Adrenal gland (tissue), 12 donors: Measurements from ENCODE around the gene SV2A. TPM values are rescaled to one million over a fixed set of nuclear protein-coding genes. Genes with fewer than 3 reads are reported as not detected.
"Not testable (repeated sequence)": the region's sequence is repeated elsewhere in the genome, so short reads cannot be mapped to it uniquely, and the experiment has no call there.

Source experiments
- DNase-seq, 7 donors: peaks; one replicate each; pipeline ENCODE4 v3.0.0-alpha.2; 2019 to 2020
- H3K27ac ChIP-seq, 5 donors: fragments of 200-600 bp; sonication (generic) in 4 of 5; 1 replicate in 3 of 5; 2 replicates in 2 of 5; pipeline versions ENCODE4 v1.5.1 to v1.8.0; 2016 to 2020; ENCODE audit warnings: mild to moderate bottlenecking in 1 of 5
- H3K27me3 ChIP-seq: fragments of 200-600 bp; 2 replicates; pipeline ENCODE4 v1.8.0; 2021
- H3K36me3 ChIP-seq, 2 donors: fragments of 200-600 bp; replicated peaks in 1 of 2; 1 replicate in 1 of 2; 2 replicates in 1 of 2; pipeline versions ENCODE4 v1.5.1 to v1.8.0; 2018 to 2022
- H3K4me1 ChIP-seq, 2 donors: fragments of 200-600 bp; replicated peaks in 1 of 2; 1 replicate in 1 of 2; 2 replicates in 1 of 2; pipeline versions ENCODE4 v1.5.1 to v1.8.0; 2018 to 2021
- H3K4me3 ChIP-seq, 4 donors: fragments of 200-600 bp; sonication (generic) in 3 of 4; one replicate each; pipeline ENCODE4 v1.5.1; 2016 to 2018
- H3K9me3 ChIP-seq, 3 donors: fragments of 200-600 bp; sonication (generic) in 1 of 3; replicated peaks in 1 of 3; 1 replicate in 2 of 3; 2 replicates in 1 of 3; pipeline versions ENCODE4 v1.5.1 to v1.8.0; 2016 to 2021
- CTCF ChIP-seq, 6 experiments: fragments of 450-650 bp in 4 of 6; fragments of 200-600 bp in 2 of 6; sonication (generic) in 1 of 6; IDR thresholded peaks; 1 replicate in 5 of 6; 2 replicates in 1 of 6; pipeline versions ENCODE4 v1.5.1 to v1.8.0; 2016 to 2021; ENCODE audit warnings: antibody characterized with exemption in 6 of 6, mild to moderate bottlenecking in 2 of 6, moderate library complexity in 1 of 6
- POLR2A ChIP-seq, 2 donors: fragments of 450-650 bp; IDR thresholded peaks; one replicate each; pipeline ENCODE4 v1.6.1; 2017; ENCODE audit warnings: antibody characterized with exemption in 2 of 2, mild to moderate bottlenecking in 2 of 2, moderate library complexity in 1 of 2
- WGBS, 4 donors: extraction: QIAGEN DNeasy Blood & Tissue Kit in 2 of 4; methylation state at CpG; one replicate each; pipeline versions ENCODE4 v1.1.5 to v1.1.7; 2013 to 2017; 5-methylcytosine and 5-hydroxymethylcytosine counted together
- intact Hi-C, 2 donors: fragments of 100-400 bp; cut with DNase I; formaldehyde crosslinking; loops; one replicate each; pipeline versions ENCODE4 v1.14.1 to v1.15.0; 2022 to 2023
- polyA plus RNA-seq, 3 donors: library from polyadenylated mRNA; stranded (reverse); fragments of 200-250 nt in 2 of 3; fragments of 350-450 nt in 1 of 3; fragmentation: Illumina TruSeq in 1 of 3; extraction: RNeasy Lipid Tissue Mini Kit (QIAGEN cat#74804) in 1 of 3; gene quantifications; one replicate each; pipeline ENCODE4 v1.2.3, GENCODE V29; 2013 to 2014
- total RNA-seq, 9 donors: library from RNA; depleted of rRNA in 4 of 9; stranded (reverse); fragments of >200 nt in 4 of 9; fragments of 120-200 nt in 1 of 9; fragmentation: NEBNext Ultra II Directional in 1 of 9; extraction: Animal tissue kit (Norgen Biotek cat#: 25700) in 1 of 9; gene quantifications; one replicate each; pipeline versions ENCODE4 v1.1.0 to v1.2.4, GENCODE V29; 2013 to 2023
- donor health status: healthy with polysubstance abuse.
- donor health status: Bipolar disorder and iron deficiency.
- donor health status: DM: yes; HTN: yes; CAD: no.
- donor health status: DM: no; HTN: no; CAD: no.
- donor health status: DM: no; HTN: no; CAD: no.
- donor health status: DM: yes; HTN: yes; CAD: no.

The SV2A gene
- total and polyA plus RNA-seq, 12 donors, result 2.8 to 31.8 (median 10.6) TPM

GRCh38 chr1:149881876-149882275 lies 35.8 kb downstream of the SV2A start:
- Histone ChIP-seq H3K27me3 (no peaks in the 10 kb centered on the region), H3K36me3 (no peaks in the 10 kb centered on the region), H3K27ac (no peak overlapping the region), H3K4me1 (peaks cover 9 to 11% of the 10 kb centered on the region in 2 donors), H3K9me3 (no peaks in the 10 kb centered on the region), H3K4me3 (no peak overlapping the region)
- peak in 1 of 7 donors; percentile 39 for DNase-seq
- 83 to 98% (median 91%) methylated on average over 1 of the region's 1 CpG for WGBS, 4 donors
- intact Hi-C loops, result no loop called here
- no peak for TF ChIP-seq POLR2A (IDR thresholded peaks at IDR 0.05)
- TF ChIP-seq CTCF (IDR thresholded peaks at IDR 0.05), result no peak

GRCh38 chr1:149879556-149879955 lies 38.1 kb downstream of the SV2A start:
- intact Hi-C loops, result no loop called here
- Histone ChIP-seq H3K36me3 (no peaks in the 10 kb centered on the region), H3K4me1 (peaks cover 1 to 5% of the 10 kb centered on the region in 2 donors), H3K4me3 (no peak overlapping the region), H3K27ac (no peak overlapping the region), H3K27me3 (no peaks in the 10 kb centered on the region), H3K9me3 (no peaks in the 10 kb centered on the region)
- WGBS, 4 donors, result 88 to 92% (median 89%) methylated on average over 1 of the region's 1 CpG
- DNase-seq, result no peak
- TF ChIP-seq POLR2A (IDR thresholded peaks at IDR 0.05) (no peak), CTCF (IDR thresholded peaks at IDR 0.05) (no peak)

GRCh38 chr1:149877211-149877946 lies 40.3 kb downstream of the SV2A start:
- H3K27me3 ChIP-seq, result no peaks in the 10 kb centered on the region
- H3K4me1 ChIP-seq, result no peaks in the 10 kb centered on the region
- peak in 1 of 7 donors; percentile 38 for DNase-seq
- no peak overlapping the region for H3K27ac ChIP-seq
- intact Hi-C loops, result no loop called here
- TF ChIP-seq POLR2A (IDR thresholded peaks at IDR 0.05), result no peak
- TF ChIP-seq CTCF (IDR thresholded peaks at IDR 0.05), result no peak
- H3K36me3 ChIP-seq, result no peaks in the 10 kb centered on the region
- no peaks in the 10 kb centered on the region for H3K9me3 ChIP-seq
- no peak overlapping the region for H3K4me3 ChIP-seq
- WGBS, 4 donors, result 87 to 95% (median 91%) methylated on average over 4 to 7 of the region's 7 CpGs

GRCh38 chr1:149873060-149873459 lies 44.6 kb downstream of the SV2A start:
- H3K4me3 ChIP-seq, H3K36me3 ChIP-seq, H3K27ac ChIP-seq, DNase-seq, H3K4me1 ChIP-seq, H3K27me3 ChIP-seq, H3K9me3 ChIP-seq, intact Hi-C loops: not testable (repeated sequence)
- no CpG with 5 or more reads among the region's 4 CpGs for WGBS, 4 donors

- H3K27me3 ChIP-seq, H3K27ac ChIP-seq, H3K36me3 ChIP-seq, H3K9me3 ChIP-seq, H3K4me1 ChIP-seq, DNase-seq, intact Hi-C loops, H3K4me3 ChIP-seq: not testable (repeated sequence)
- no CpG with 5 or more reads among the region's 2 CpGs for WGBS, 4 donors
Measured at GRCh38 chr1:149866887-149867286, 50.8 kb downstream of the SV2A start.

- no CpG with 5 or more reads among the region's 32 CpGs for WGBS, 4 donors
- H3K27me3 ChIP-seq, DNase-seq, H3K9me3 ChIP-seq, H3K4me1 ChIP-seq, H3K4me3 ChIP-seq, H3K27ac ChIP-seq, H3K36me3 ChIP-seq, intact Hi-C loops: not testable (repeated sequence)
Measured at GRCh38 chr1:149861497-149862054, 56.1 kb downstream of the SV2A start.

- no CpG with 5 or more reads among the region's 55 CpGs for WGBS, 4 donors
- H3K27ac ChIP-seq, H3K27me3 ChIP-seq, intact Hi-C loops, H3K36me3 ChIP-seq, H3K9me3 ChIP-seq, DNase-seq, H3K4me1 ChIP-seq, H3K4me3 ChIP-seq: not testable (repeated sequence)
Measured at GRCh38 chr1:149860684-149861496, 56.8 kb downstream of the SV2A start.

- intact Hi-C loops, H3K9me3 ChIP-seq, H3K27ac ChIP-seq, H3K4me3 ChIP-seq, H3K36me3 ChIP-seq, H3K4me1 ChIP-seq, H3K27me3 ChIP-seq, DNase-seq: not testable (repeated sequence)
- no CpG with 5 or more reads among the region's 15 CpGs for WGBS, 4 donors
Measured at GRCh38 chr1:149860271-149860670, 57.4 kb downstream of the SV2A start.
